Measurements from ENCODE around the gene ACSL1. TPM values are rescaled to one million over a fixed set of nuclear protein-coding genes. Genes with fewer than 3 reads are reported as not detected.
"Not testable (repeated sequence)": the region's sequence is repeated elsewhere in the genome, so short reads cannot be mapped to it uniquely, and the experiment has no call there.

ACSL1 gene
- total RNA-seq, 1 experiment from 2014 or later: 3.5 TPM

- TF ChIP-seq CTCF (conservative IDR thresholded peaks at IDR 0.05): no peak
- H2BK5ac ChIP-seq (ENCODE audit: insufficient read length, low read length): no peak overlapping the region
Observed at GRCh38 chr4:184743650-184744049, 82.1 kb downstream of the ACSL1 start.

DNA sequence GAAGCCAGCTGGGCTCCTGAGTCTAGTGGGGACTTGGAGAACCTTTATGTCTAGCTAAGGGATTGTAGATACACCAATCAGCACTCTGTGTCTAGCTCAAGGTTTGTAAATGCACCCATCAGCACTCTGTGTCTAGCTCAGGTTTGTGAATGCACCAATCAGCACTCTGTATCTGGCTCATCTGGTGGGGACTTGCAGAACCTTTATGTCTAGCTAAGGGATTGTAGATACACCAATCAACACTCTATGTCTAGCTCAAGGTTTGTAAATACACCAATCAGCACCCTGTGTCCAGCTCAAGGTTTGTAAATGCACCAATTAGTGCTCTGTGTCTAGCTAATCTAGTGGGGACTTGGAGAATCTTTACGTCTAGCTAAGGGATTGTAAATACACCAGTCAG lies 84.1 kb downstream of the ACSL1 start:
- not testable (repeated sequence) for H3K23ac ChIP-seq (ENCODE audit: insufficient read length, low read depth, low read length); H3K27ac ChIP-seq (ENCODE audit: insufficient read length, low read depth, low read length); H3K56ac ChIP-seq (ENCODE audit: insufficient read length, low read depth, low read length); H3K27me3 ChIP-seq (ENCODE audit: insufficient read depth, low read length); H3T11ph ChIP-seq (ENCODE audit: low read length); H3K14ac ChIP-seq (ENCODE audit: insufficient read depth, low read length); H3K4ac ChIP-seq (ENCODE audit: low read depth, low read length); H3K18ac ChIP-seq (ENCODE audit: insufficient read length, low read depth, low read length); H3K4me1 ChIP-seq (ENCODE audit: insufficient read depth, low read length); H4K8ac ChIP-seq (replicated peaks; ENCODE audit: insufficient read length, low read depth, low read length); H2BK12ac ChIP-seq (ENCODE audit: insufficient read length, low read depth, low read length); H2BK5ac ChIP-seq (ENCODE audit: insufficient read length, low read length); H3K4me2 ChIP-seq (ENCODE audit: insufficient read depth, insufficient read length, low read length); H4K5ac ChIP-seq (ENCODE audit: insufficient read length, low read depth, low read length); H2BK120ac ChIP-seq (ENCODE audit: low read depth, low read length, poor library complexity, severe bottlenecking); H3K4me3 Mint-ChIP-seq; H2BK15ac ChIP-seq (ENCODE audit: low read depth, low read length); DNase-seq; H2AFZ ChIP-seq (ENCODE audit: low read length); H3K23me2 ChIP-seq (ENCODE audit: insufficient read length, low read depth, low read length, poor library complexity, severe bottlenecking); H4K20me1 ChIP-seq (ENCODE audit: control insufficient read depth, insufficient read depth, insufficient read length); H4K91ac ChIP-seq (ENCODE audit: insufficient read length, low read depth, low read length); H2BK20ac ChIP-seq (ENCODE audit: low read depth, low read length, poor library complexity, severe bottlenecking); H3K9ac ChIP-seq (ENCODE audit: extremely low read depth, insufficient read length, low read length); H3K27ac Mint-ChIP-seq; H2AK5ac ChIP-seq (ENCODE audit: insufficient read length, low read length); H3K79me2 ChIP-seq (ENCODE audit: insufficient read depth, low read length); H3K9me3 ChIP-seq (ENCODE audit: control insufficient read depth, low read depth, low read length); H3K79me1 ChIP-seq (ENCODE audit: insufficient read depth, low read depth, low read length, poor library complexity, severe bottlenecking)
- Mint-ChIP-seq H3K36me3 (ENCODE audit: insufficient read depth in 1 of 3, low read depth in 3 of 3) (peaks cover 16 to 21% (median 21%) of the 10 kb centered on the region in 3 experiments), H3K27me3 (ENCODE audit: low read depth) (peaks cover 24% of the 10 kb centered on the region), H3K9me3 (peaks cover 30 to 34% of the 10 kb centered on the region in 2 experiments), H3K4me1 (peaks cover 13 to 18% of the 10 kb centered on the region in 2 experiments)
- no CpG with 5 or more reads among the region's 1 CpG for WGBS (ENCODE audit: extremely low coverage, insufficient read length, low lambda C conversion rate)

More at GRCh38 chr4:184743650-184744049, 82.1 kb downstream of the ACSL1 start:
- H2AFZ ChIP-seq (ENCODE audit: low read length): no peak overlapping the region
- H3K23me2 ChIP-seq (ENCODE audit: insufficient read length, low read depth, low read length, poor library complexity, severe bottlenecking): no peaks in the 10 kb centered on the region
- H4K91ac ChIP-seq (ENCODE audit: insufficient read length, low read depth, low read length): no peak overlapping the region
- no peak overlapping the region for H3K4ac ChIP-seq (ENCODE audit: low read depth, low read length)
- no peak overlapping the region for H3K18ac ChIP-seq (ENCODE audit: insufficient read length, low read depth, low read length)
- no peaks in the 10 kb centered on the region for H3K9me3 ChIP-seq (ENCODE audit: control insufficient read depth, low read depth, low read length)
- no peak overlapping the region for H3T11ph ChIP-seq (ENCODE audit: low read length)
- H4K5ac ChIP-seq (ENCODE audit: insufficient read length, low read depth, low read length): no peak overlapping the region
- no peak overlapping the region for H4K8ac ChIP-seq (replicated peaks; ENCODE audit: insufficient read length, low read depth, low read length)
- no peak overlapping the region for H3K14ac ChIP-seq (ENCODE audit: insufficient read depth, low read length)
- peaks cover 16 to 21% (median 21%) of the 10 kb centered on the region in 3 experiments for H3K36me3 Mint-ChIP-seq (ENCODE audit: insufficient read depth in 1 of 3, low read depth in 3 of 3)
- H3K4me1 Mint-ChIP-seq: peaks cover 27 to 34% of the 10 kb centered on the region in 2 experiments
- WGBS (ENCODE audit: extremely low coverage, insufficient read length, low lambda C conversion rate): no CpG with 5 or more reads among the region's 4 CpGs
- H3K4me2 ChIP-seq (ENCODE audit: insufficient read depth, insufficient read length, low read length): no peak overlapping the region
- H2AK5ac ChIP-seq (ENCODE audit: insufficient read length, low read length): no peak overlapping the region
- H4K20me1 ChIP-seq (ENCODE audit: control insufficient read depth, insufficient read depth, insufficient read length): no peaks in the 10 kb centered on the region
- H3K27me3 ChIP-seq (ENCODE audit: insufficient read depth, low read length): no peaks in the 10 kb centered on the region
- H3K9me3 Mint-ChIP-seq: peaks cover 30 to 34% of the 10 kb centered on the region in 2 experiments
- H2BK120ac ChIP-seq (ENCODE audit: low read depth, low read length, poor library complexity, severe bottlenecking): no peak overlapping the region
- H3K27me3 Mint-ChIP-seq (ENCODE audit: low read depth): peaks cover 24% of the 10 kb centered on the region
- no peak overlapping the region for H3K23ac ChIP-seq (ENCODE audit: insufficient read length, low read depth, low read length)
- H3K27ac ChIP-seq (ENCODE audit: insufficient read length, low read depth, low read length): no peak overlapping the region
- H3K79me1 ChIP-seq (ENCODE audit: insufficient read depth, low read depth, low read length, poor library complexity, severe bottlenecking): no peaks in the 10 kb centered on the region
- no peak for DNase-seq
- H3K9ac ChIP-seq (ENCODE audit: extremely low read depth, insufficient read length, low read length): no peak overlapping the region
- no peaks in the 10 kb centered on the region for H3K79me2 ChIP-seq (ENCODE audit: insufficient read depth, low read length)
- no peak overlapping the region for H2BK20ac ChIP-seq (ENCODE audit: low read depth, low read length, poor library complexity, severe bottlenecking)
- H3K27ac Mint-ChIP-seq: no peak overlapping the region; a peak in 1 of 7 replicates
- no peak overlapping the region for H3K56ac ChIP-seq (ENCODE audit: insufficient read length, low read depth, low read length)
- H2BK15ac ChIP-seq (ENCODE audit: low read depth, low read length): no peak overlapping the region
- H2BK12ac ChIP-seq (ENCODE audit: insufficient read length, low read depth, low read length): no peak overlapping the region
- peaks cover 3% of the 10 kb centered on the region; the same call in 1 of the 2 replicates for H3K4me1 ChIP-seq (ENCODE audit: insufficient read depth, low read length)
- no peak overlapping the region for H3K4me3 Mint-ChIP-seq
